22Rv1 (cell line): Measurements from ENCODE around the gene B4GALT5.

Source experiments
- H3K27ac ChIP-seq: fragments of 450-650 bp; 2 replicates; pipeline ENCODE4 v1.5.1; 2017
- ZFX ChIP-seq: fragments of 450-650 bp; IDR thresholded peaks from 2 replicates; pipeline ENCODE4 v1.6.1; 2017; ENCODE audit warnings: antibody characterized with exemption, borderline replicate concordance
- TF ChIP-seq, protein P1 (sequence below): fragments of 450-650 bp; IDR thresholded peaks from 2 replicates; pipeline ENCODE4 v1.5.1; 2017; ENCODE audit warnings: mild to moderate bottlenecking

The B4GALT5 gene

DNA sequence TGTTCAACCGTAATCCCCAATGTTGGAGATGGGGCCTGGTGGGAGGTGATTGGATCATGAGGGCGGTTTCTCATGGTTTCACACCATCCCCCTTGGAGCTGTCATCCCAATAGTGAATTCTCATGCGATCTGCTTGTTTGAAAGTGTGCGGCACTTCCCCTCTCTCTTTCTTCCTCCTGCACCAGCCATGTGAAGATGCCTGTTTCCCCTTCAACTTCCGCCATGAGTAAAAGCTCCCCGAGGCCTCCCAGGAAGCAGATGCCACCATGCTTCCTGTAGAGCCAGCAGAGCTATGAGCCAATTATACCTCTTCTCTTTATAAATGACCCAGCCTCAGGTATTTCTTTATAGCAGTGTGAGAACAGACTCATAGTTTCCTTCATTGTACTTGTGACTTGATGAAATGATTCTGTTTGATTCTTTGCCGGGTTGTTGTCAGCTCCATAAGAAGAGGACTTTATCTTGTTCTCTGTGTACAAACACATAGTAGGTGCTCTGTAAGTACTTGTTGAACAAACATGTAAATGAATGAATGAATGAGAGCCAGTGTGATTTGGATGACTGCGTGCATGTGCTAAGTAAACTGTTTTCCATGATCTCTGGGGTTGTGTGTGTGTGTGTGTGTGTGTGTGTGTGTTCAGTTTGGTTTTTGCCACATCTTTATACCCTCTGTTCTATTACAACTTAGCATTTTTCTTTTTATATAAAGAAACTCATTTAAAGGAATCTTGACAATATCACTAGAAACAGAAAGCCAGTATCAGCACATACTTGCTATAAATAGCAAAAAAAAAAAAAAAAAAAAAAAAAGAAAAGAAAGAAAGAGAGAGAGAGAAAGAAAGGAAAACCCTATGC lies 123.3 kb downstream of the B4GALT5 start:
- TF ChIP-seq, protein P1, sequence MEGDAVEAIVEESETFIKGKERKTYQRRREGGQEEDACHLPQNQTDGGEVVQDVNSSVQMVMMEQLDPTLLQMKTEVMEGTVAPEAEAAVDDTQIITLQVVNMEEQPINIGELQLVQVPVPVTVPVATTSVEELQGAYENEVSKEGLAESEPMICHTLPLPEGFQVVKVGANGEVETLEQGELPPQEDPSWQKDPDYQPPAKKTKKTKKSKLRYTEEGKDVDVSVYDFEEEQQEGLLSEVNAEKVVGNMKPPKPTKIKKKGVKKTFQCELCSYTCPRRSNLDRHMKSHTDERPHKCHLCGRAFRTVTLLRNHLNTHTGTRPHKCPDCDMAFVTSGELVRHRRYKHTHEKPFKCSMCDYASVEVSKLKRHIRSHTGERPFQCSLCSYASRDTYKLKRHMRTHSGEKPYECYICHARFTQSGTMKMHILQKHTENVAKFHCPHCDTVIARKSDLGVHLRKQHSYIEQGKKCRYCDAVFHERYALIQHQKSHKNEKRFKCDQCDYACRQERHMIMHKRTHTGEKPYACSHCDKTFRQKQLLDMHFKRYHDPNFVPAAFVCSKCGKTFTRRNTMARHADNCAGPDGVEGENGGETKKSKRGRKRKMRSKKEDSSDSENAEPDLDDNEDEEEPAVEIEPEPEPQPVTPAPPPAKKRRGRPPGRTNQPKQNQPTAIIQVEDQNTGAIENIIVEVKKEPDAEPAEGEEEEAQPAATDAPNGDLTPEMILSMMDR: no peak
- no peak overlapping the region for H3K27ac ChIP-seq

DNA sequence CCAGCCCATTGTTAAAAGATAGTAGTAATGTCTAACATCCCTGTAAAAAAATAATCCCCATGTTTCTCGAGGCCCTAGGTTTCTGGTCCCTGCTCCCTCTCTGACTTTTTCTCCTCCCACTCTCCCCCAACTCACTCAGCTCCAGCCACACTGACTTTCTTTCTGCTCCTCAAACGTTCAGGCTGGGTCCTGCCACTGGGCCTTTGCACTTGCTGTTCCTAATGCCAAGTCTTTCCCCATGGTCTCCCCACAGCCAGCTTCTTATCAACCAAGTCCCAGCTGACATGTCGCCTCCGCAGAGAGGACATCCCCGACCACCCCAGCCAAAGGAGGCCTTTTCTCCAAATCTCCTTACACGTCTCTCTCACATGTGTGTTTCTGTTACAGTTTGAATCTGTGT lies 123.9 kb downstream of the B4GALT5 start:
- TF ChIP-seq ZFX: no peak
- TF ChIP-seq, protein P1: no peak
- no peak overlapping the region for H3K27ac ChIP-seq

- TF ChIP-seq ZFX: no peak
- TF ChIP-seq, protein P1: no peak
- no peak overlapping the region for H3K27ac ChIP-seq
These were observed 126.5 kb downstream of the B4GALT5 start for GRCh38 chr20:49587111-49587570.

GRCh38 chr20:49585585-49586245 lies 128.0 kb downstream of the B4GALT5 start:
- TF ChIP-seq, protein P1: no peak
- TF ChIP-seq ZFX: no peak

GRCh38 chr20:49584418-49585382 lies 129.0 kb downstream of the B4GALT5 start:
- TF ChIP-seq ZFX: no peak
- TF ChIP-seq, protein P1: no peak

More at GRCh38 chr20:49585585-49586245, 128.0 kb downstream of the B4GALT5 start:
- no peak overlapping the region for H3K27ac ChIP-seq

DNA sequence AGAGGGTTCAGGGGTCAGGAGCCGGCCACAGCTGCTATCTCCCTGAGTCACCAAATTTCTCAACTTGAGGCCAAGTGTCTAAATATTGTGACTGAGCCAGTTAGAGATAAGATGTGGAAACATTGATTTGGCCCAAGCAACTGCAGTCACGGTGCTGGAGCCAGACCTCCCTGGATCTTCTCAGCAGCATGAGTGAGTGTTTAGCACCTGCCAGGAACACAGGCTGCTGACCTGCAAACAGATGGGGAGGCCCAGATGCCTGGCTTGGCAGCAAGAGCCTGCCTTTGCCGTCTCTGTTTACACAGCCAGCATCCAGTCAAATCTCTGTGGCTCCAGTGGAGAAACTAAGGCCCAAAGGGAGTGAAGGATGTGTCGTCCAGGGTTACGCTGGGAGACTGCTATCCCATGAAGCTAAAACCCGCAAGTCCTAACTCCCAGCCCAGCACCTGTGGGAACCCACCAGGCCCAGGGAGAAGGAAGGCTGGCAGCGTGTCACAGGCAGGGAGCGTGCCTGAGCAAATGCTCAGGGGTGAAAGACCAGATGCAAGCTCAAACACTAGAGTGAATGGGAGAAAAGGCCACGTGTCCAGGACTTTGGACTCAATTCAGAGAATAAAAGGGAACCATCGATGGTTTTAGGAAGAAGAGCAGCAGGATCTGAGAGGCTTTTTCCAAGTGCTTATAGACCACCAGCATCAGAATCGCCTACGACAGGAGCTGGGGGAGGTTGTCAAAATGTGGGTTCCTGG lies 129.8 kb downstream of the B4GALT5 start:
- TF ChIP-seq ZFX: no peak
- TF ChIP-seq, protein P1: peak; percentile 24

More at GRCh38 chr20:49584418-49585382, 129.0 kb downstream of the B4GALT5 start:
- H3K27ac ChIP-seq: no peak overlapping the region

More for the DNA sequence above, 129.8 kb downstream of the B4GALT5 start:
- H3K27ac ChIP-seq: no peak overlapping the region
